Measurements from ENCODE around the gene XPNPEP2. TPM values are rescaled to one million over a fixed set of nuclear protein-coding genes. Genes with fewer than 3 reads are reported as not detected.

The XPNPEP2 gene
- polyA plus RNA-seq, 1 of the 3 experiments (the other 2 are of a cell fraction), result 0.21 TPM

GRCh38 chrX:129790808-129791207, 52.0 kb downstream of the XPNPEP2 start:
- Histone ChIP-seq H3K9me2 (no peaks in the 10 kb centered on the region), H3K4me3 (ENCODE audit: low read depth in 2 of 2, low read length in 1 of 2) (no peak overlapping the region), H3K4me1 (ENCODE audit: control insufficient read depth in 1 of 2, insufficient read depth in 2 of 2, low read depth in 1 of 2, low read length in 1 of 2) (no peaks in the 10 kb centered on the region; a peak in 1 of 4 replicates), H3K9me3 (no peaks in the 10 kb centered on the region), H3K27ac (ENCODE audit: low read depth in 2 of 2, low read length in 1 of 2) (no peak overlapping the region), H3F3A (replicated peaks; ENCODE audit: insufficient read depth) (no peaks in the 10 kb centered on the region), H3K4me2 (no peak overlapping the region), H3K79me2 (ENCODE audit: insufficient read depth) (no peaks in the 10 kb centered on the region), H2AFZ (ENCODE audit: low read depth) (no peak overlapping the region), H4K20me1 (ENCODE audit: insufficient read depth) (no peaks in the 10 kb centered on the region), H3K9ac (no peak overlapping the region), H3K27me3 (ENCODE audit: insufficient read depth) (no peaks in the 10 kb centered on the region), H3K36me3 (replicated peaks in 1 of 2; ENCODE audit: control insufficient read depth in 1 of 2, insufficient read depth in 2 of 2, low read length in 1 of 2) (no peaks in the 10 kb centered on the region)
- 36% methylated on average over 7 of the region's 9 CpGs for WGBS (ENCODE audit: low lambda C conversion rate)
- no peak for TF ChIP-seq MEF2A (IDR thresholded peaks at IDR 0.05; ENCODE audit: borderline replicate concordance, low read depth)
- no peak for TF ChIP-seq GABPA (IDR thresholded peaks at IDR 0.05; ENCODE audit: low read depth)
- no peak for DNase-seq
- ChIA-PET POLR2A (no interaction called here), CTCF (no interaction called here)

GRCh38 chrX:129791336-129791735, 52.6 kb downstream of the XPNPEP2 start:
- TF ChIP-seq REST (IDR thresholded peaks at IDR 0.05; ENCODE audit: low read depth, low read length), result no peak
- no peak for TF ChIP-seq TEAD4 (IDR thresholded peaks at IDR 0.05; ENCODE audit: borderline replicate concordance, insufficient read depth)
- no peak for TF ChIP-seq ELF1 (IDR thresholded peaks at IDR 0.05)
- no peak for TF ChIP-seq POLR2AphosphoS5 (IDR thresholded peaks at IDR 0.05; ENCODE audit: low read depth, low read length)
- TF ChIP-seq, protein P1, sequence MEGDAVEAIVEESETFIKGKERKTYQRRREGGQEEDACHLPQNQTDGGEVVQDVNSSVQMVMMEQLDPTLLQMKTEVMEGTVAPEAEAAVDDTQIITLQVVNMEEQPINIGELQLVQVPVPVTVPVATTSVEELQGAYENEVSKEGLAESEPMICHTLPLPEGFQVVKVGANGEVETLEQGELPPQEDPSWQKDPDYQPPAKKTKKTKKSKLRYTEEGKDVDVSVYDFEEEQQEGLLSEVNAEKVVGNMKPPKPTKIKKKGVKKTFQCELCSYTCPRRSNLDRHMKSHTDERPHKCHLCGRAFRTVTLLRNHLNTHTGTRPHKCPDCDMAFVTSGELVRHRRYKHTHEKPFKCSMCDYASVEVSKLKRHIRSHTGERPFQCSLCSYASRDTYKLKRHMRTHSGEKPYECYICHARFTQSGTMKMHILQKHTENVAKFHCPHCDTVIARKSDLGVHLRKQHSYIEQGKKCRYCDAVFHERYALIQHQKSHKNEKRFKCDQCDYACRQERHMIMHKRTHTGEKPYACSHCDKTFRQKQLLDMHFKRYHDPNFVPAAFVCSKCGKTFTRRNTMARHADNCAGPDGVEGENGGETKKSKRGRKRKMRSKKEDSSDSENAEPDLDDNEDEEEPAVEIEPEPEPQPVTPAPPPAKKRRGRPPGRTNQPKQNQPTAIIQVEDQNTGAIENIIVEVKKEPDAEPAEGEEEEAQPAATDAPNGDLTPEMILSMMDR (IDR thresholded peaks at IDR 0.05), result no peak
- TF ChIP-seq SIN3A (IDR thresholded peaks at IDR 0.05; ENCODE audit: borderline replicate concordance, low read depth, low read length), result no peak
- no peak for TF ChIP-seq YY1 (IDR thresholded peaks at IDR 0.05; ENCODE audit: low read depth)
- no peak for TF ChIP-seq EZH2phosphoT487 (IDR thresholded peaks at IDR 0.05; ENCODE audit: borderline replicate concordance, low read depth)
- Histone ChIP-seq H3K4me3 (ENCODE audit: low read depth in 2 of 2, low read length in 1 of 2) (no peak overlapping the region), H4K20me1 (ENCODE audit: insufficient read depth) (no peaks in the 10 kb centered on the region), H3K27me3 (ENCODE audit: insufficient read depth) (no peaks in the 10 kb centered on the region), H3K9me3 (no peaks in the 10 kb centered on the region), H3K27ac (ENCODE audit: low read depth in 2 of 2, low read length in 1 of 2) (no peak overlapping the region), H3K36me3 (replicated peaks in 1 of 2; ENCODE audit: control insufficient read depth in 1 of 2, insufficient read depth in 2 of 2, low read length in 1 of 2) (no peaks in the 10 kb centered on the region), H3K4me1 (ENCODE audit: control insufficient read depth in 1 of 2, insufficient read depth in 2 of 2, low read depth in 1 of 2, low read length in 1 of 2) (no peaks in the 10 kb centered on the region), H2AFZ (ENCODE audit: low read depth) (no peak overlapping the region), H3F3A (replicated peaks; ENCODE audit: insufficient read depth) (no peaks in the 10 kb centered on the region), H3K79me2 (ENCODE audit: insufficient read depth) (no peaks in the 10 kb centered on the region), H3K4me2 (no peak overlapping the region), H3K9ac (no peak overlapping the region), H3K9me2 (no peaks in the 10 kb centered on the region)
- no peak for DNase-seq
- POLR2A ChIA-PET, result no interaction called here
- WGBS (ENCODE audit: low lambda C conversion rate), result 41% methylated on average over 2 of the region's 8 CpGs
- CTCF ChIA-PET, result no interaction called here

All from SK-N-SH (cell line).